GM18519 (cell line): ENCODE data around the gene ARL15.
A peak's percentile ranks its signal among the peaks of the same experiment; 100 is the strongest.
"Not testable (repeated sequence)": the region's sequence is repeated elsewhere in the genome, so short reads cannot be mapped to it uniquely, and the experiment has no call there.

Experiments used
- ATAC-seq: cut with Tn5 transposase; IDR thresholded peaks from one replicate; pipeline ENCODE4 v1.9.1; 2021; ENCODE audit warnings: mild to moderate bottlenecking, moderate library complexity; ENCODE audit not compliant: unreplicated experiment, low FRiP score

The ARL15 gene

GRCh38 chr5:54310433-54311175 lies at the start of gene ARL15:
TSS of gene ARL15 (minus strand) at chr5:54310573.
- ATAC-seq, result peak; percentile 87

- no peak for ATAC-seq
Observed at GRCh38 chr5:54360089-54360488, 49.7 kb upstream of the ARL15 start.

- no peak for ATAC-seq
Observed at GRCh38 chr5:54357408-54358058, 47.2 kb upstream of the ARL15 start.

- ATAC-seq, result not testable (repeated sequence)
Observed at GRCh38 chr5:54353933-54354564, 43.7 kb upstream of the ARL15 start.

- ATAC-seq, result not testable (repeated sequence)
Observed at GRCh38 chr5:54352580-54352979, 42.2 kb upstream of the ARL15 start.

GRCh38 chr5:54347221-54347865 lies 37.0 kb upstream of the ARL15 start:
- no peak for ATAC-seq

- no peak for ATAC-seq
Observed at GRCh38 chr5:54344653-54345052, 34.3 kb upstream of the ARL15 start.

GRCh38 chr5:54341971-54342370 lies 31.6 kb upstream of the ARL15 start:
- ATAC-seq, result no peak

- ATAC-seq, result no peak
Observed at GRCh38 chr5:54337523-54337922, 27.1 kb upstream of the ARL15 start.

- no peak for ATAC-seq
Observed at GRCh38 chr5:54332720-54333119, 22.3 kb upstream of the ARL15 start.

- no peak for ATAC-seq
Observed at GRCh38 chr5:54329731-54330709, 19.6 kb upstream of the ARL15 start.

GRCh38 chr5:54326662-54327270 lies 16.4 kb upstream of the ARL15 start:
- ATAC-seq, result no peak

- peak; percentile 40 for ATAC-seq
Observed at GRCh38 chr5:54325610-54326311, 15.4 kb upstream of the ARL15 start.

GRCh38 chr5:54325272-54325609 lies 14.9 kb upstream of the ARL15 start:
- ATAC-seq, result no peak

GRCh38 chr5:54324651-54325271 lies 14.4 kb upstream of the ARL15 start:
- ATAC-seq, result no peak

GRCh38 chr5:54323495-54323894 lies 13.1 kb upstream of the ARL15 start:
- no peak for ATAC-seq

- no peak for ATAC-seq
Observed at GRCh38 chr5:54320256-54320655, 9.9 kb upstream of the ARL15 start.

- ATAC-seq, result no peak
Observed at GRCh38 chr5:54317511-54318260, 7.3 kb upstream of the ARL15 start.
